GM18508 (cell line): ENCODE measurements around the gene IPP.
"Not testable (repeated sequence)": the region's sequence is repeated elsewhere in the genome, so short reads cannot be mapped to it uniquely, and the experiment has no call there.

Experiments
- ATAC-seq: cut with Tn5 transposase; IDR thresholded peaks from one replicate; pipeline ENCODE4 v1.9.1; 2021; ENCODE audit warnings: moderate number of reproducible peaks; ENCODE audit not compliant: insufficient read depth, unreplicated experiment

The IPP gene

GRCh38 chr1:45746922-45747321 is 3.5 kb downstream of the IPP start:
- no peak for ATAC-seq

- not testable (repeated sequence) for ATAC-seq
Observed at GRCh38 chr1:45739641-45740156, 10.8 kb downstream of the IPP start.

- ATAC-seq, result no peak
Observed at GRCh38 chr1:45739137-45739536, 11.3 kb downstream of the IPP start.

- no peak for ATAC-seq
Observed at GRCh38 chr1:45730780-45731319, 19.6 kb downstream of the IPP start.

- ATAC-seq, result no peak
Observed at GRCh38 chr1:45730075-45730779, 20.2 kb downstream of the IPP start.

- ATAC-seq, result not testable (repeated sequence)
Observed at GRCh38 chr1:45726007-45726406, 24.4 kb downstream of the IPP start.

GRCh38 chr1:45723248-45723930 is 27.1 kb downstream of the IPP start:
- ATAC-seq, result no peak

DNA sequence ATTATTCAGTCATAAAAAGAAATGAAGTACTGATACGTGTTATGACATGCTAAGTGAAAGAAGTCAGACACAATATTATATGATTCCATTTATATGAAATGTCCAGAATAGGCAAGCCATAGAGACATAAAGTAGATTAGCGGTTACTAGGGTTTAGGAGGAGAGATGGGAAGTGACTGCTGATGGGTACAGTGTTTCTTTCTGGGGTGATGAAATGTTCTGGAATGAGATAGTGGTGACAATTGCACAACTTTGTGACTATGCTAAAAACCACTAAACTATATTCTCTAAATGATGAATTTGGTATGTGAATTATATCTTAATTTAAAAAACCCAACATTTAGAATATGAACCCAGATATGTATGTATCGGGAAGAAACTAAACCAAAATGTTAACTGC is 27.6 kb downstream of the IPP start:
- no peak for ATAC-seq

GRCh38 chr1:45721207-45721606 is 29.2 kb downstream of the IPP start:
- ATAC-seq, result no peak

DNA sequence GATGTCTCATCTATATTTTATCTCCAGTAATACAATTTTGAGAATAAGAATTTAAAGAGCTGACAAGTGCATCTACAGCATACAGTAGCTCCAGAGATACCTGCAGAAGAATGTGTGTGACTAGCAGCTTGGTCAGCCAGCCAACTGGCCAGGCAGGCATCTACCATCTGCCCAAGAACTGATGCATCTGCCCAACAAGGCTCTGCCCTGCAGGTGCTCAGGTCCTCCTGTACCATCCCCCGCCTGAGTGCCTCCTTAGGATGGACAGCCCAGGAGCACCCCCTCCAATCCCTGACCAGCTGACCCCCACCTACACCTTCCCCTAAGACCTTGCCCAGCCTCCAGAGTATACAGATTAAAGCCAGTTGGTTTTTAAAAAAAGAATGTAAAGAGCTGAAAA is 32.2 kb downstream of the IPP start:
- no peak for ATAC-seq

DNA sequence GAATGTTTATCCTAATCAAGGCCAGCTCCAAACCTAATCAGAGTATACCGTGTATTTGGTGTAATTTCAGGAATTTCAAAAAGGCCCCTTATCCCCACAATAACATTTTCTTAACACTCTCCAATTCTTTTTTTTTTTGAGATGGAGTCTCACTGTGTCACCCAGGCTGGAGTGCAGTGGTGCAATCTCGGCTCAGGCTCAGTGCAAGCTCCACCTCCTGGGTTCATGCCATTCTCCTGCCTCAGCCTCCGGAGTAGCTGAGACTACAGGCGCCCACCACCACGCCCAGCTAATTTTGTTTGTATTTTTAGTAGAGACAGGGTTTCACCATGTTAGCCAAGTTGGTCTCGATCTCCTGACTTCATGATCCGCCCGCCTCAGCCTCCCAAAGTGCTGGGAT is 33.1 kb downstream of the IPP start:
- ATAC-seq, result not testable (repeated sequence)

GRCh38 chr1:45716700-45717099 is 33.8 kb downstream of the IPP start:
- ATAC-seq, result no peak

DNA sequence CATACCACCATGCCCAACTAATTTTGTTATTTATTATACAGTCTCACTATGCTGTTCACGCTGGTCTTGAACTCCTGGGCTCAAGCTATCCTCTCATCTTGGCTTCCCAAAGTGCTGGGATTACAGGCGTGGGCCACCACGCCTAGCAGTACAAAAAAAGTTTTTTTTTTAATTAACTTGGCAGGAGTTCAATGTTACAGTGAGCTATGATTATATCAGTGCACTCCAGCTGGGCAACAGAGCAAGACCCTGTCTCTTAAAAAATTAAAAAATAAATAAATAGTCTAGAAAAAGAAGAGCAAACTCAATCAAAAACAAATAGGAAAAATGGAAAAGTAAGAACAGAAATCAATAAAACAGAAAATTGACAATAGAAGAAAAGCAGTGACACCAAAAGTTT is 36.7 kb downstream of the IPP start:
- ATAC-seq, result no peak

- no peak for ATAC-seq
Observed at GRCh38 chr1:45704637-45705036, 45.8 kb downstream of the IPP start.

DNA sequence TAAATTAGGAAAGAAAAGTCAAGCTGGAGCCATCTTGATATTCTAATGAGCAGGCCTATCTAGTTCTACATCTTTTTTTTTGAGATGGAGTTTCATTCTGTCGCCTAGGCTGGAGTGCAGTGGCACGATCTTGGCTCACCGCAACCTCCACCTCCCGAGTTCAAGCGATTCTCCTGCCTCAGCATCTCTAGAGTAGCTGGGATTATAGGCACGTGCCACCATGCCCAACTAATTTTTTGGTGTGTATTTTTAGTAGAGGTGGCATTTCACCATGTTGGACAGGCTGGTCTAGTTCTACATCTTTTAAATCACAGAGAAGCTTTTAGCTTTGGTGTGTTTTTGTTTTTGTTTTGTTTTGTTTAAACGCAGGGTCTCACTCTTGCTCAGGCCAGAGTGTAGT is 55.6 kb downstream of the IPP start:
- no peak for ATAC-seq

DNA sequence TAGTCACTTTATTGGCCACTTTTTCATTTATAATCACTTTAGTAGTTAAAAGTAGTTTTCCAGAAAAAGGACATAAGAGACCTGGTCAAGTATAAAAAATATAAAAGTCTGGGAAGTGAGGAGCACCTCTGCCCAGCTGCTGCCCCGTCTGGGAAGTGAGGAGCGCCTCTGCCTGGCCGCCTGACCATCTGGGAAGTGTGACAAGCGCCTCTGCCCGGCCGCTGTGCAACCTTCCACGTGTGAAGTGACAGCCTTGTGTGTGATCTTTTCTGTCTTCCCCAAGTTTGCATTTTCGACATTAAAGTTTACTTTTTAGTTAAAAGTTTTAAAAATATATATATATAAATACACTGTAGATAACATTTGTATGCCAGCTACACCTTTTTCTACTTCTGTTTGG is 56.6 kb downstream of the IPP start:
- ATAC-seq, result not testable (repeated sequence)

DNA sequence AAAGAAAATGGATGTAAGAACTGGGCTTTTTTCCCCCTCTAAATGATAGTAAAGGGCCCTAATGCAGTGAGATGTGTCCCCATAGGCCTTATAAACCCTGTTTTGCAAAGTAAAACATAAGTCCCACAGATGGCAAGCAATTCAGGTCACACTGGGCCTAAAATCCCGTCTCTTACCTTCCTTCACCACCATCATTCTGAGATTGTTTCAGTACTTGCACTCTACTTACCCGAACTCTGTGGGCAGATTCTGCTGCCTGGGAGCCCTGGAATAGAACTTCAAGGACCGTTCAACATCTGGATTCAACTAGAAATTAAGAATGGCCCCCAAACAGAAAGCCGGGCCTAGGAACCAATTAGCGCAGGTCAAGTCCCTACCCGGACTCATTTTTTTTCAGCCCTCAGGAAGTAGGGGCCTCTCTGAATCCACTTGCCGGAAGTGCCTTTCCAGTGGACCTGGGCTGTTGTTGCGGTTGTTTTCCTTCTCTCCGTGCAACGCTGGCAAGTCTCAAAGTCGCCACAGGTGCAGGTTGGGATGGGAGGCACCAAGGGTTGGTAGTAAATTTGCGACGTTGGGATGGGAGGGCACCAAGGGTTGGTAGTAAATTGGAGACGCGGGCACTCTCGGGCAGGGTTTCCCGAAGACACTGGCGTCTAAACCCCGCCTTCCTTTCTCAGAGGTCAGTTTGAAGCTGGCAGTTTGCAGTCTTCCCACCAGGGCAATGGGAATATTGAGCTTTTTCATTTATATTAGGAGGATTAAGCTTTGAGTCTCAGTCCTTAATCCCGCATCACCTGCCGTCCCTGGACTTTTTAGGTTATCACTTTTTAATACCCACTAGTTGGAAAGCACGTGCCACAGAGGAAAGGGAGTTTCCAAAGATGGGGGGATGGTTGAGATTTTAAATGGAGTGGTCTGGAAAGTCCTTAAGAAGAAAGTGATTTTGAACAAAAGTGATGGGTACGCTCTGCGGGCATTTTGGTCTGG is 62.4 kb downstream of the IPP start, which contains the start of gene TMEM69:
Gene TMEM69 (plus strand): TSS at position 428 of the 987 bp plus-strand sequence. CDS start 2,888 bp downstream, outside the sequence.
- no peak for ATAC-seq

DNA sequence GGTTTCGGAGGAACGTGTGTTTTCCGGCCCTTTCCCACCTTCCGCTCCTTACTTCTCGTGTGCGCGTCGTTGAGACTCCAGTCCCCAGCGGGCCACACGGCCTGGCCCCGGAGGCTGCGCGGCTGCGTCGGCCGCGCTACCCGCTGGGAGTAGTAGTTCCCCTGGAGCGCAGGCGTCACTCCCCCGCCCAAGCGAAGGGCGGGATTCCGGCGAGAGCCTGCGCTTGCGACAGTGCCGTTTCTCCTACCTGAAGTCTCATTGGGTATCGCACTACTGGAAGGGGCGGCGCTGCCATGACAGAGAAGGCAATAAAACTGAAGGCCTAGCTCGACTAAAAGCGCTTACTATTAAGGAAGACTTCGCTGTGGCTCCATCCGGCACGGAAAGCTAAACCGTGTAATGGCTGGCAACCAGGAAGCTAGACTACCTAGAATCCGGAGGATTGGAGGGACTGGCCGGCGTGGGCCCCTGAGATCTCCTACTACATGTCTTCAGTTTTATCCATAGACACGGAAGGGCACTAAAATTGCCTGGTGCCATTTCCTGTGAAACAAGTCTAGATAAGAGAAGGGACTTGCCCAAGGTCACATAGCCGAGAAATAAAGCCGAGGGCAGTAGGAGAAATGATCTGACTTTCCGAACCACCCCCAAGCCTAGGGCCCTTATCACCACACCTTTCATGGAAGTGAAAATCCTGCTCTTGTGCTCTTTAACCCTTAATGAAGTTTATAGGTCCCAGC is 63.3 kb downstream of the IPP start:
- ATAC-seq, result peak; percentile 49

DNA sequence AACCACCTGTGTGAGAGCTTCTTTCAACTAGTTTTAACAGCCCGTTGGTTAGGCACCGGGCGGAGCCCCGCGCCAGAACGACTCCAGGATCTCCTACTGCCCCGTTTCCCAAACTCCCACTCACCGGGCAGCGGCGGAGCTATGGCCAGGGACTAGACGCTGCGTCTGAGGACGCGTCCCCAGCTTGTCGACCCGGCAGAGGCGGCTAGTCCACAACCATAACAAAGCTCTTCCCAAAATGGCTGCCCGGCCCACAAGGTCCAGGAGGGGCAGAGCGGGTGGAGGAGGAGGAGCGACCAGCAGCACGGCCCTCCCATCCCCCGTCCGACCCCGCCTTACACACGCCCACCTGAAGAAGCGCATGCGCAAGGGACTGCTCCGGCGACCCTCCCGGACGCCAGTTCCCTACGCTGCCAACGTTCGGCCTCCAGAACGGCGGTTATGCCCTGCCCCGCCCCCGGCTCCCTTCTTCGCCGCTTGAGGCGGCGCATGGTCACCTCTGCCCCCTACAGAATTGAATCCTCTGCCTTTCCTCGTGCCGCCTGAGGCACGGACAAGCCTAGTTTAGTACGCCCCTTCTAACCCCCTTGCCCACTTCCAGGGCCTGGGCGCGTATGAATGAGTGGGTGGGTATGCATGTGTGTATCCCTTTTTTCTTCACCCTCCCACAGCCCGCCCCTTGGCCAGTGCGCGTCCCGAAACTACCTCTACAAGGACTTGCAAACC is 64.0 kb downstream of the IPP start, which contains the start of gene GPBP1L1:
Gene GPBP1L1 (minus strand): TSS at position 246 of the 726 bp plus-strand sequence. CDS start 27,446 bp downstream, outside the sequence.
- ATAC-seq, result peak; percentile 27
